ENCODE data around the gene RBMS1. TPM values are rescaled to one million over a fixed set of nuclear protein-coding genes. Genes with fewer than 3 reads are reported as not detected.

The RBMS1 gene
- total RNA-seq, 1 donor: 170 TPM

DNA sequence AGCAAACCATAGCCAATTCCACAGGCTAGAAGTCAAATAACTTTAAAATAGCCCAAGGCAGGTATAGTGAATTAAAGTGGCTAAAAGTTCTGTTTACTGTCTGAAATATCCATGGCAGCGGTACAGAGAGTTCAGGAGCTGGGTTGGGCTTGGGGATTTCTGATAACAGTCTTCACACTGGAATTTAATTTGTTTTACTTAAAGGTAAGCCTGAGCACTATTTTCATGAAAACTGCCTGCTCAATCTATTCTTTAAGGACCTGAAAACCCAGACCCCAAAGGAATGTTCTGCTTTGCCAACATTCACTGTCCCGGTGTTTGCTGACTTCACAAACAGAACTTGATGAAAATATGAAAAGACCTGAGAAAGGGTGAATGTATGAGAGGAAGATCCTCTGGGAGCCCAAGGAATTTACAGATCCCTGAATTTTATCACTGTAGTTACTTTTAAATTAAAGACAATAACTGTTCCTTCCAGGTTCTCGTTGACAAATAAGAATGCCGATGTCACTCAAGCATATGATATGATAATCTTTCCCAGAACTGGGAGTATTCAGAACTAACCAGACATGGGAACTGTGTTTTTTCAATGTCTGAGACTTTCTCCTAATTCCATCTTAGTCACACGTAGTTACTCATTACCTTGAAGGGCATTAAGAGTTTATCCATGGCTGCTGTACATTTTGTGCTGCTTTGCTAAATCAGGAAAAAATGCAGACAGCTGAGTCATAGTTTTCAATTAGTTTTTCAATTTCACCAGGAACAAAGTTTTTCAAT is 265.3 kb downstream of the RBMS1 start:
- peak; percentile 86 for DNase-seq (ENCODE audit: low read depth)
- no peak overlapping the region for H3K4me3 ChIP-seq (ENCODE audit: low read depth, low read length)
- TF ChIP-seq CTCF (IDR thresholded peaks at IDR 0.05; ENCODE audit: insufficient read depth, low read length): no peak

DNA sequence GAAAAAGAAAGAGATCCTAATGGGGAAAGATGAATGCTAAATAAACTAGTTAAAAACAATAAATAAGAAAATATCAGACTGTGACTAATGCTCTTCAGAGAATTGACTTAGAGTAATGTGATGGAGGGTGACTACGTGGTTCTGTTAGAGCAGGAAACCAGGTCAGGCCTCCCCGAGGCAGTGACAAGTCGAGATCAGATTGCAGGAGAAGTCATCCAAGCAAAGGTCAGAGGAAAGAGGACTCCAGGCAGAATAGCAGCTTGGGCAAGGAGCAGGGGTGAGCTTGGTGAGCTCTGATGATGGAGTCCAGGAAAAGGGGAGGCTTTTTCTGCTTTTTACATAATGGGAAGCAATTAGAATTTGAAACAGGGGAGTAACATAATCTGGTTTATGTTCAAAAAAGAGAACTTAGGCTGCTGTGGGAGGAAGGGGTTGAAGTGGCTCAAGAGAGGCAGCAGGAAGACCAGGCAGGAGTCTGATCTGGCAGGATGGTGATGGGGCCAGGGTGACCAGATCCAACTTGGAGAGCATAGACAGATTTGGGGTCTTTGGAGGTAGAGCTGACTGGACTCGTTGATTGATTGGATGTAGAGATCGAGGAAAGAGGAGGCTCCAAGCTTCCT is 266.2 kb downstream of the RBMS1 start:
- peak; percentile 40 for DNase-seq (ENCODE audit: low read depth)
- H3K4me3 ChIP-seq (ENCODE audit: low read depth, low read length): no peak overlapping the region
- no peak for TF ChIP-seq CTCF (IDR thresholded peaks at IDR 0.05; ENCODE audit: insufficient read depth, low read length)

GRCh38 chr2:160226367-160226766 is 267.2 kb downstream of the RBMS1 start:
- TF ChIP-seq CTCF (IDR thresholded peaks at IDR 0.05; ENCODE audit: insufficient read depth, low read length): no peak
- H3K4me3 ChIP-seq (ENCODE audit: low read depth, low read length): no peak overlapping the region
- no peak for DNase-seq (ENCODE audit: low read depth)

- DNase-seq (ENCODE audit: low read depth): no peak
- no peak for TF ChIP-seq CTCF (IDR thresholded peaks at IDR 0.05; ENCODE audit: insufficient read depth, low read length)
Measured at GRCh38 chr2:160225722-160226121, 267.9 kb downstream of the RBMS1 start.

GRCh38 chr2:160224507-160224906 is 269.1 kb downstream of the RBMS1 start:
- no peak for TF ChIP-seq CTCF (IDR thresholded peaks at IDR 0.05; ENCODE audit: insufficient read depth, low read length)
- DNase-seq (ENCODE audit: low read depth): no peak
- H3K4me3 ChIP-seq (ENCODE audit: low read depth, low read length): no peak overlapping the region

More at GRCh38 chr2:160225722-160226121, 267.9 kb downstream of the RBMS1 start:
- H3K4me3 ChIP-seq (ENCODE audit: low read depth, low read length): no peak overlapping the region

DNA sequence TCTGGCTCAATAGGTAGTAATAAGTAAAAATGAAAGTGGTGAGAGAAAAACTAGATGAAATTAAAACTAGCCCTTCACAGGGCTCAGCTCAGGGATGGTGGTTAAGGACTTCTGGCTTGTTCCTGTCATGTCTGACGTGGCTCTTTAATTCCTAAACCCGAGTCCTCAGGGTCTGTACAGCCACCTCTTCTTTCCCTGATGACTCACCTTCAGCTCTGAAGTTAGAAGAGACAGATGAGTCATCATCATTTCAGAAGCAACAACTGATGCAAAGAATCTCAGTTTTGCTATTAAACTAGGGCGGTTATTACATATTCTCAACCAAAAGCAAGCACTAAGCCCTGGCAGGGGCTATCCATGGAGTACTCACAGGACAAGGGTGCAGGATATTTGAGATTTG is 269.5 kb downstream of the RBMS1 start:
- TF ChIP-seq CTCF (IDR thresholded peaks at IDR 0.05; ENCODE audit: insufficient read depth, low read length): no peak
- no peak overlapping the region for H3K4me3 ChIP-seq (ENCODE audit: low read depth, low read length)
- DNase-seq (ENCODE audit: low read depth): peak; percentile 86

Measured in fibroblast of the aortic adventitia (primary cell).